ENCODE data around the gene SOX5.
"Not testable (repeated sequence)": the region's sequence is repeated elsewhere in the genome, so short reads cannot be mapped to it uniquely, and the experiment has no call there.

SOX5 gene

DNA sequence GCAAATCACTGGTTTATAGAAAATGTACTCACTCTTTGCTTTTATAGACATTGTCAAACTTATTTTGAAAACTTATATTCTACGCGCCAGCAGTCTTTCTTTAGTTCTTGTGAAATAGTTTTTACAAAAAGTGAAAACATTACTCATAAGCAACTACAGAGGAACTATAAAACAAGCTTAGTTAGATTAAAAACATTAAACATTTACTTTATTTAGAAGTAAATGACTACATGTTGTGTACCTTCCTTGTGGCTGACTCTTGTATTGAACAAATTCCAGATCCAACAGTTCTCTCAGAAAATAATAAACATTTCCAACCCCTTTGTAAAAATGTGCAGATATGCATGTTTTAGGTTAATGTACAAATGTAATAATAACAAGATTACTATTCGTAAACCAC is 198.5 kb downstream of the SOX5 start:
- DNase-seq = no peak

DNA sequence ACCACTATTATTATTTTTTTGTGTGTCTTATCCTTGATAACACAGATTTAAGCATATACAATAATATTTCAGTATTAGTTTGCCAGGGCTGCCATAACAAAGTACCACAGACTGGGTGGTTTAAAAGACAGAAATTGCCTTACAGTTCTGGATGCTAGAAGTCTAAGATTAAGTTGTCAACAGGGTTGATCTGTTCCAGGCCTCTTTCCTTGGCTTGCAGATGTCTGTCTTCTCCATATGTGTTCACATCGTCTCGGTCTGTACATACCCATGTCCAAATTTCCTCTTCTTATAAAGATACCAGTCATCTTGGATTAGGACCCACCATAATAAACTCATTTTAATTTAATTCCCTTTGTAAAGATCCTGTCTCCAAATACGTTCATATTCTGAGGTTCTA is 204.8 kb downstream of the SOX5 start:
- DNase-seq = no peak

DNA sequence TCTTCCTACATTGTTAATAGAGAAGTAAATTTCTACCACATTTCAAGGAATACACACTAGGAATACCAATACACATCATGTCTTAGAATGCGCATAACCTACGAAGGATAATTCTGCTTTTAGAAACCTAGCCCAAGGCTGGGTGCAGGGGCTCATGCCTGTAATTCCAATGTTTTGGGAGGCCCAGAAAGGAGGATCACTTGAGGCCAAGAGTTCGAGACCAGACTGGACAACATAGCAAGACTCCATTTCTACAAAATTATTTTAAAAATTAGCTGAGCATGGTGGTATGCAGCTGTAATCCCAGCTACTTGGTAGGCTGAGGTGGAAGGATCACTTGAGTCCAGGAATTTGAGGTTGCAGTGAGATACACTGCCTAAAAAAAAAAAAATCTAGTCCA is 206.9 kb downstream of the SOX5 start:
- no peak for DNase-seq

DNA sequence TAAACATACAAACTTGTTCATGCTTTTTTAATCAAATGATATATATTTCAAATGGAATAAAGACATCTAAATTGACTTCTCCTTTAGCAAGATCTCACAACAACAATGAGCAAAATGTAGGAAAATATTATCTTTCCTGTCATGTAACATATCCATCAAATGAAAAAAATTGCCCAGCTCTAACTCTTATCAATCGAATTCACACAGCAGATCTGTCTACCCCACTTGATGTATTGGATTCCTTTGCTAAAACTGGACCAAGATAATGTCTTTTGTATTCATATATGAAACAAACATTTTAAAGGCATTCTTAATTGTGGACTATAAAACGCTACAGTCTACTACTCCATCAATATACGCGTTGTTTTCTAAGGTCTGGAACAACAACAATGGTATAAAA is 218.0 kb downstream of the SOX5 start:
- DNase-seq = no peak

DNA sequence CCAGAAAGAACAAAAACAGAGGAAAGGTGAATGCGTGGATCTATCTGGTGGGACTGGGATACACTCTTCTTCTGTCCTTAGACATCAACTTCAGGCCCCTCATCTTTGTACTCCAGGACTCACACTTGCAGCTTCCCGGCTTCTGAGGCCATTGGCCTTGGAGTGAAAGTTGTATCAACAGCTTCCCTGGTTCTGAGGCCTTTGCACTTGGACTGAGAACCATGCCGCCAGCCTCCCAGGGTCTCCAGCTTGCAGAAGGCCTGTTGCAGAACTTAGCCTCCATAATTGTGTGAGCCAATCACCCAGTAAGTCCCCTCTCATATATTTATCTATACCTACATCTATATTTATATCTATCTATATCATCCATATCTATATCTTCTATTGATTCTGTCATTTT is 218.4 kb downstream of the SOX5 start:
- no peak for DNase-seq

DNA sequence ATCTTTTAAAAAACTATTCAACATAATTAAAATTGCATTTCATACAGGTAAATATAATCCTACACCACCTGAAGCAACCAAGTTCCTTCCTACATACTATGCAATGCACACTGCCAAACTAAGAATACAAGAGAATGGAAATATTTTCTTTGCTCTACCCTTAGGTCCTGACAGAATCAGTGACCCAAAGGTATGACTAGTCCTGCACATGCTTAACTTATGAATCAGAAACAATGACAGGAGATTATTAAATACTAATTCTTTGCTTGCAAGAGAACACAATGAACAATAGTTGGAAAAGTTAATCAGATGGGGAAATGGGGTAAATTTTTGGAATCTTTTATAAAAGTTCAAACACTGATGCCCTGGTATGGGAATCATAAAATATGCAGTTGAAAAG is 220.1 kb downstream of the SOX5 start:
- no peak for DNase-seq

DNA sequence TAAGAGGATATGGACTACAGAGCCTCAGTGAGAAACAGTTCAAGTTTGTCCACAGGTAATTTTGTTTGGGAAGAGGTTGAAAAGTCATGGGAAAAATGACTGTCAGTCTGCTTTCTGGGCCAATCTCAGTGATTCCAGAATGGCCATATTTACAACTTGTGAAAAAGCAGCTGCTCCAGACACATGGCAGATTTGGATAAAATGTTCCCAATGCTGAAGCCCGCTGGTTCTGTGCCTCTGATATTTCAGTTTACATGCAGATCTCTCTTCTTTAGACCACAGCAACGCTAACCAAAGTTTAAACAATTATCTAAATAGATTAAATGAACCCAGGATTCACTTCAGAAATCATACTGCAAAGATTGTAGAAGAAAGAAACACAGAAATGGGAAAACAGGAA is 222.8 kb downstream of the SOX5 start:
- no peak for DNase-seq

DNA sequence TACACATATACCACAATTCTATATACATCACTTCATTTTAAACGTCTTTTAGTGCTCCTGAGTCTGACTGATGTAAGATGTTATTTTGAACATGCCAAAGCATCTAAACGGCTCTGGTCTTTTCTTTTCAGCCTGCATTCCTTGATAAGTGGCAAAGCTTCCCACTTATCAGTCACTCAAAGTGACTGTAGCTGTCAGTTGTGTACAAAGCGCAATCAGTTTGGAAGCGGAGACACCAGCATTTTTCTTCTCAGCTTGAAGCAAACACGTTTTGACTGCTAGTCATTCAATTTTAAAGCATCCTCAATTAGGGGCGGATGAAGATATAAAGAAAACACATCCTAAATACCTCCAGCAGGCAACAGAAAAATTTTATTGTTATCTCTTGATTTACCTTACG is 226.8 kb downstream of the SOX5 start:
- DNase-seq = no peak

DNA sequence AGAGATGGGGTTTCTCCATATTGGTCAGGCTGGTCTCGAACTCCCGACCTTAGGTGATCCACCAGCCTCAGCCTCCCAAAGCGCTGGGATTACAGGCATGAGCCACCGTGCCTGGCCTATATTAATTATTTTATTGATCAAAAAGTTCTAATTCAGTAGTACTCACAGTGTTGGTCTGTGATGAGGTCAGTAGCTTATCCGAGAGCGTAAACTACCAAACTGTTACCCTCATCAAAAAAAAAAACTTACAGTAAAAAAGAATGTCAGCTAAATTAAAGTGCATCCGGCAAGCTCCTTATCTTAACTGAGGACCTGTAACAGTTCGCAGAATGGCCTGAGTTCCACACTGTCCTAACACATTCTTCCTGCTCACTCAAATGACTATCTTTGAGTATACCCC is 228.2 kb downstream of the SOX5 start:
- DNase-seq = no peak

DNA sequence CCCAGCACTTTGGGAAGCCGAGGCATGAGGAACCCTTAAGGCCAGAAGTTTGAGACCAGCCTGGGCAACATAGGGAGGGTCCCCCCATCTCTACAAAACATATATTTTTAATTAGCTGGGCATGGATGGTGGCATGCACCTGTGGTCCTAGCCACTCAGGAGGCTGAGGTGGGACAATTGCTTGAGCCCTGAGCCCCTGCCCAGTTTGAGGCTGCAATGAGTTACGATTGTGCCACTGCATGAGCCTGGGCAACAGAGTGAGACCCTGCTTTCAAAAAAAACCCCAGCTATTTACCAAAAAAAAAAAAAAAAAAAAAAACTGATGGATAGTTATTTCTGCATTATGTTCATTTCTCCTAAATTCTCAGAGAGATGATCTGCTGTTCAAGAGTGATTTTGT is 230.0 kb downstream of the SOX5 start:
- DNase-seq = no peak

DNA sequence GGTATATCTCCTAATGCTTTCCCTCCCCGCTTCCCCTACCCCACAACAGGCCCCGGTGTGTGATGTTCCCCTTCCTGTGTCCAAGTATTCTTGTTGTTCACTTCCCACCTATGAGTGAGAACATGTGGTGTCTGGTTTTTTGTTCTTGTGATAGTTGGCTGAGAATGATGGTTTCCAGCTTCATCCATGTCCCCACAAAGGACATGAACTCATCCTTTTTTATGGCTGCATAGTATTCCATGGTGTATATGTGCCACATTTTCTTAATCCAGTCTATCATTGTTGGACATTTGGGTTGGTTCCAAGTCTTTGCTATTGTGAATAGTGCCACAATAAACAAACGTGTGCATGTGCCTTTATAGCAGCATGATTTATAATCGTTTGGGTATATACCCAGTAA is 239.1 kb downstream of the SOX5 start:
- not testable (repeated sequence) for DNase-seq

DNA sequence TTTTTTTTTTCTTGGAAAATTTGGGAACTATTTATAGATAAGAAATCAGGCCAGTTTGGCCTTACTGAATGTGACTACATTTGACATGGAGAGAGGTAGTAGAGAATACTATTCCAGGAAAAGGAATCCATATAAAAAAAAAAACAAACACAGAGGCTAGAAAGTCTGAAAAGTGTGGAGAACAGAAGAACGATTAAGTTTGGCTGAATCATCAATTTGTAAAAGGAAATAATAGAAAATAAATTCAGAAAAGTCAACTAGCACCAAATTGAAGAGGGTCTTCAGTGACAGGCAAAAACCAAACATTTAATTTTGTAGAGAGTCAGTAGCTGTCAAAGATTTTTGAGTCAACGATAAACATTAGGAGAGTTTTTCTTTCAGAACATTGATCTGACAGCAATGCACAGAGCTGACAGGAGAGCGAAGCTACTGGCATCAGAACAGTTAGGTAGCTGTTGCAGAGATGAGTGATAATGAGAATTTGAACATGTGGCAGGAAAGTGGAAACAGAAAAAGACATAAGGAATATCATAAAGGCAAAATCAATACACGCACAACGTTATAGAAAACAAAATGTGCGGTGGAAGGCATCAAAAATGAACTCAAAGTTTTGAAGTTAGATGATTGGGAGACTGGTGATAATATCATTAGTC is 241.2 kb downstream of the SOX5 start:
- DNase-seq = no peak

DNA sequence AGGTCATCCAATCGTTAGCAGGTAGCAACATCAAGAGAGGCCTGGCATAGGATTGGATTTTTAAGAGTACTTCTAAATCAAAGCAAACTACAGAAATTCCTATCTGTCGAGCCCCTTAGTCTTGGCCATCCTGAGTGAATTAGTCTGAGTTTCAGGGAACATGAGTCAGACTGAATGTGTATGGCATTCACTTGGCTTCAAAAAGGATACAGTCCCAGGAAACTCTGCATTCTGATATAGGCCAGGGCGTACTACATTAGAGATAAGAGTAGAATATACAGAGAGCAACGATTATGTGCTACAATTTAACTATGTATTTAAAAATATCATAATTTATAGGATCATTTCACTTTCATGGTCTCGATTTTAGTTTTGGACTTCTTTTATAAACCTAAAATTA is 242.2 kb downstream of the SOX5 start:
- no peak for DNase-seq

DNA sequence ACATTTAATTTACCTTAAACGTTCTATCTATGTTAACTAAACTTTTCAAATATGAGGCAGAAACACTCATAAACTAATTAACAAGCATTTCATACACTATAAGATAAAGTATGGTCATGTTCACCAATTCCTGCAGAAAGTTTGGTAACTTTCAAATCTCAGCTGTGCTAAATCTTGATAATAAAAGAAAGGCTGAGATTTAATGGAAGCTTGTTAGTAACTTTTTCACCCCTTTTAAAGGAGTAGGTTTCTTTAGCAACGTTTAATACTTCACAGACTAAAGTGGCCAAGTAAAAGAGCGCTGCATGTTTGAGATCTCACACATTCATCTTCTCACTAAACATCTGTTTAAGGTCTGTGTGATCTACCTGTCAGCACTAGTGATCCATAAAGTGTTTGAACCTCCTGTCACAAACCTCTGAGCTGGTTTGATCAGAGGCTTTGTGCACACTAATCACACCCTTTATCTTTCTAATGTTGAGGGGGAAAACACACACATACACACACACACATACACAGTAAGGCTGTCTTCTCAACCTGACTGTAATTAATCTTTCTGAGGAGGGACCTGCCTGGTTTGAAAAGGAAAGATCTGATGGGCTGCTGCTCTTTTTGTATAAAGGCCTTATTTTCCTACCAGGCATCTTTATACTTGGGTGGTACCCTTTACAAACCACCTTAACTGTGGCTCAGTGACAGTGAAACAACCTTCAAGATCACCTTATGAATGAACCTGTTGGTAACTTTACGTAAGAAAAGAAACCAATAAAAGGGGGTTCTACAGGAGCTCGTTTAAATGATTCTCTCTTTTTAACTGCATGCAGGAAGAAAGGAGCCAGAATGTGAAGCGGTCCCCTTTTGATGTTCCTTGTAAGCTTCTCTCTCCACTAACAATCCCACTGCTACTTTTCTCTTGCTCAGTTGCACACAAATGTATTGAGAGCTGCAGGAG is 244.2 kb downstream of the SOX5 start:
- DNase-seq = no peak

DNA sequence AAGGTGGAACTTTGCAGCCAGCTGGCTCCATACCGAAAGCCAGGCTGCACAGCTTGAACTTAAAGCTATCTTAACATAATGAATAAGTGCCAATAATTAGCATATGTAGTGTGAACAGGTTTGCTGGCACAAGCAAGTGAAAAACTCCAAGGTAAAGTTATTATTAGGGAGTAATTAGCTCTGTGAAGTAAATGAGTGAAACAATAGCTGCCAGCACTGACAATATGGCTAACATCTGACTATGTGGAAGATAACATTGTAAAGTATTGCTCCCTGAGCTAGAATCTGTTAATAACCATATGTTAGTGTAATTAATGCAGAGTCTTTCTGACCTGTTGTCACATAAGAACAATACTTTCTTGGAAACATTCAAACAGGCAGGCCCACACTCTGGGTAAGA is 246.4 kb downstream of the SOX5 start:
- DNase-seq = no peak

DNA sequence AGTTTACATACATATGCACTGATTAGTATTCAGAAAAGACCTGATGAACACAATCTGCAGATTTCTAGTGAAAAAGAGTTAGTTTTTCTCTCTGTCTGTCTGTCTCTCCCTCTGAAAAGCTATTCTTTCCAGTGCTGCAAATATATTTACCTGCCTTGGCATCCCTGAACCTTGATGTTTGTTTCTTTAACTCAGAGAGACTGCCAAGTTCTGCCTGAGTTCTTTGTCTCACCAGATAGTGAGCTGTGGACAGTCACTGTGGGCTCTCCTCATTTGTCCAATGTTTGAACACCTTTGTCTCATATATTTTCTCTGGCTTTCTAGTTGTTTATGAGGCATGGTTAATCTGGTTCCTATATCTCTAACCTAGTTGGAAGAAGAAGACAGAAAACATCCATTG is 250.4 kb downstream of the SOX5 start:
- DNase-seq = no peak

DNA sequence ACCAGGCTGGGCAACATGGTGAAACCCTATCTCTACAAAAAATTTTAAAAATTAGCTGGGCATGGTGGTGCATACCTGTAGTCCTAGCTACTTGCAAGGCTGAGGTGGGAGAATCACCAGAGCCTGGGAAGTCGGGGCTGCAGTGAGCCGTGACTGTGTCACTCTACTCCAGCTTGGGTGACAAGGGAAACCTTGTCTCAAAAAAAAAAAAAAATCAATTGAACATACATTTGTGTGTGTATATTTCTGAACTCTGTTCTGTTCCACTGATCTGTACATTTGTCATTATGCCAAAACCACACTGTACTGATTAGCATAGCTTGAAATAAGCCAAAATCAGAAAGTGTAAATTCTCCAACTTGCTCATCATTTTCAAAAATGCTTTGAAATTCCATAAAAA is 254.6 kb downstream of the SOX5 start:
- no peak for DNase-seq

DNA sequence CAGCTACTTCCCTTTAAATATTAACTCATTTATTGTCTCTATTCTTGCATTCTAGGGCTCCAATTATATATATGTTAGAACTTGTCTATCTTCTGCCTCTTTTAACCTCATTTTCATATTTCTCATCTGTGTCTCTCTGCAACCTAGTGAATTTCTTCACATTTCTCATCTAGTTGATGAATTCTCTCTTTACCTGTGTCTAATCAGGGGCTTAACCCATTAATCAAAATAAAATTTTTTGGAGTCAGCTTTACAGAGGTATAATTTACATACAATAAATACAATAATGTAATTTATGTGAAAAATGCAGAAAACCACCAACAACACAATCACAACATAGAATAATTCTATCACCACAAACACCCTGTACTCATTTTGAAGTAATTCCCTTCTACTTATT is 255.2 kb downstream of the SOX5 start:
- DNase-seq = no peak

DNA sequence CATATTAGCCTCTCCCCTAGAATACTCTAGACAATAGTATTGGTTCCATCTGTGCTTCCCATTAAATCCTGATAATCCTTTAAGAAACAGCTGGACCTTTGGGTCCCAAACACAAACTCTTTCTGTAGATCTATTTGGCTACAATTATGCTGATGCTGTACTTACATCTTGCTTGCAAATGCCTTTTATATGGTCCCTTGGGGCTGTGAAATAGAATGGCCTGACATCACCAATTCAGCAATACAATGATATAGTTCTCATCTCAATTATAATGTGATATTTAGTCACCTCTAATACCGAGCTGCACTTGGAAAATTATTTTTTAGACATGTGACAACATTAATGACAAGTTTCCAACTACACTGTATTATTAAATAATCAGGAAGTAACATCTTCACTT is 261.5 kb downstream of the SOX5 start:
- no peak for DNase-seq

DNA sequence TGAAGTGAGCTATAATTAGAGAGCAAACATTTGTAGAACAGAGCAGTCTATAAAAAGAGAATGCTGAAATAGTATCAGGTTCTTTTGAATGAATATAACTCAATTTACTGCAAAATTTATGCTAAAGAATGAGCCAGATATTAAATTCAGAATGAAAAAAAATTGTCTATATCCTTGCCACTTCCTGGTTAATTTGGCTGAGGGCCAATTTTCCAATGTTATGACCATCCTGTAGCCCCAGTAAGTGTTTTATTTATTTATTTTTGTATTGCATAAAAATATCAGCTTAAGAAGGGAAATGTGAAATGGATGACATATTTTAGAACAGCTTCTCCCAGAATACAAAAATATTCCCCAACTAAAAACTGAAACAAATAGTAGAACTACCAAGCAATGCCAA is 263.4 kb downstream of the SOX5 start:
- no peak for DNase-seq

DNA sequence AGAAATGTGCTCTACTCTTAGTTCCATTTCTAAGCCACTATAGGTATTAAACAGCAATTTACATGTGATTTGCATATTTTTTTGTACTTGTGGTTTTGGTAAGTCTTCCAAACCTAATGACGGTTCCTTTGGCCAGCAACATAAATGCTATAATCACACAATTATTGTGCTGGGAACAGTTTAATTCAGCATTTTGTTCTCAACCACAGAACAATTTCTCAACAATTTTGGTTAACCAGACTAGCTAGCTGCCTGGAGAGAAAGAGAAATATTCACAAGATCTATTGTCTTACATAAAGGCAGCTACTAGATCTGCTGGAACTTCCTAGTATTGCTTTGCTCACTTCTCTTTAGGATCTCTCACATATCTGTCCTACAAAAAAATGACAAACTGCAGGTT is 265.3 kb downstream of the SOX5 start:
- DNase-seq = no peak

DNA sequence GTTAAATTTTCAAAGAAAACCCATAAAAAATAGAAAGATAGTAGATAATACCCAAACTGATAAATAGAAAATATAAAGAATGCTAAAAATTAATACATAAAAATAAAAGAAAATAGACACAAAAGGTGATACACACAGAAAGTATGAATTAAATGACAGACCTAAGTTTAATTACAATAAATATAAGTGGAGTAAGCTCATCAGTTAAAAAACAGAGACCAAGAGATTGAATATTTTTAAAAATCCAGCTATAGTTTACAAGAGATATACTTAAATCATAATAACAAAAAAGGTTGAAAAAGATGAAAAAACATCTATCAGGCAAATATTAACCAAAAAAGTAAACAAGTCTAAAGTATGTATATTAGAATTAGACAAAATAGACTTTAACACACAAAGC is 268.2 kb downstream of the SOX5 start:
- no peak for DNase-seq

DNA sequence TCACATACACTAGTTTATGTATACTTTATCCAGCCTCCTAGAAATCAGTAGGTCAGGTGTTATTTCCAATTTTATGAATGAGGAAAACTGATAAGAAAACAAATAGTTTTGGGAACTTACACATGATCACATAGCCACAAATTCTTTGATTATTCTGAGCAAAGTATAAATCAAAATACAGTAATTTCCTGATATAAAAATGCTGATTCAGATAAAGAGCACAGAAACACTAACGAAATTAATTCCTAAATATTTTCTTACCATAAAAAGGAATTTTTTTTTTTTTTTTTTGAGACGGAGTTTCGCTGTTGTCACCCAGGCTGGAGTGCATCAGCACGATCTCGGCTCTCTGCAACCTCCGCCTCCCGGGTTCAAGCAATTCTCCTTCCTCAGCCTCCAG is 275.4 kb downstream of the SOX5 start:
- no peak for DNase-seq

DNA sequence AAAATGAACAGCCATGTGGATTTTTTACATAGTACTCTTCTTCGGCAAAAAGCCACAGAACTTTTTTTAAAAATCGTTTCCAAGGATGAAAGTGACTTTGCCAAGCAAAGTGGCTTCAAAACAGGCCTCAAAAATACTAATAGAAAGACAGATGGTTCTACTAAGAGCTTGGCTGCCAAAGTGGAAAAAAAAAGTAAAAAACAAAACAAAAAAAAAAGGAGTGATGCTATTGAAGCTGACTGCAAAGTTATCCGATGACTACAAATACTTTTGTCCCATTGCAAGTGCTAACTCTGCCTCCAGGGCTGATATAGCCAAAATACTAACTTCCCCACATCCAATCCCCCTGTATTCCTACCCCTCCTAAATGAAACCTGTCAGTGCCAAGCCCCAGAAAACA is 277.6 kb downstream of the SOX5 start:
- DNase-seq = no peak

DNA sequence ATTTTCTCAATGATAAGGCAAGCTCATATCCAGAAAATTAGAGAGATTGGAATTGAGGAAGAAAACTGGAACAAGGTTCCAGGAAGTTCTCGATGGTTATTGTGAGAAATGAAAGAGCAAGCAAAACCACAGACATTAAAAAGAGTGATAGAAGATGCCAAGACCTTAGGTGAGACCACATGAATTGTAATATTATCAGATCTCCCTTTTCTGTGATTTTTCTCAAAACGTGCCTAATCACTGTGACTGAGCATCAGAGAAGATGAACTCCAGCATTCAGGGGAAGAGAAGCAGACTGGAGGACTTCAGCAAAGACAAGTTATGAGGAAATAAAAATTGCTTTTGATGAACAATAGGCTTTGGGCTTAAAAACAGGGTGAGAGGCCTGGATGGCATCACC is 278.8 kb downstream of the SOX5 start:
- DNase-seq = no peak
